OCI-LY1 (cell line): ENCODE measurements around the gene TRPV4.

Source experiments
- H2AFZ ChIP-seq: fragments of 200-600 bp; sonication (generic), shearing (Covaris generic); 2 replicates; pipeline ENCODE4 v1.6.0; 2014; ENCODE audit warnings: antibody characterized with exemption, mild to moderate bottlenecking, low read length
- H3F3A ChIP-seq: fragments of 200-600 bp; sonication (generic), shearing (Covaris generic); 2 replicates; pipeline ENCODE4 v1.6.0; 2014; ENCODE audit warnings: mild to moderate bottlenecking, antibody characterized with exemption, low read length, moderate library complexity; ENCODE audit not compliant: insufficient read depth
- H3K27ac ChIP-seq: fragments of 200-600 bp; sonication (generic); 2 replicates; pipeline ENCODE4 v1.5.1; 2014; ENCODE audit warnings: low read length, mixed run types, mild to moderate bottlenecking, low read depth; ENCODE audit not compliant: poor library complexity, severe bottlenecking
- H3K27me3 ChIP-seq: fragments of 200-600 bp; sonication (generic); 2 replicates; pipeline ENCODE4 v1.6.0; 2014; ENCODE audit warnings: antibody characterized with exemption, mild to moderate bottlenecking, low read length, moderate library complexity; ENCODE audit not compliant: insufficient read depth
- H3K36me3 ChIP-seq: fragments of 200-600 bp; sonication (generic); 2 replicates; pipeline ENCODE4 v1.6.1; 2014; ENCODE audit warnings: mild to moderate bottlenecking, antibody characterized with exemption, low read length, moderate library complexity, mixed read lengths; ENCODE audit not compliant: insufficient read depth
- H3K4me1 ChIP-seq: fragments of 200-600 bp; sonication (generic); 2 replicates; pipeline ENCODE4 v1.5.1; 2014; ENCODE audit warnings: mild to moderate bottlenecking, low read length, moderate library complexity; ENCODE audit not compliant: insufficient read depth, severe bottlenecking
- H3K4me2 ChIP-seq: fragments of 200-600 bp; sonication (generic), shearing (Covaris generic); 2 replicates; pipeline ENCODE4 v1.6.1; 2014; ENCODE audit warnings: low read length
- H3K4me3 ChIP-seq: fragments of 200-600 bp; sonication (generic); 2 replicates; pipeline ENCODE4 v1.5.1; 2014; ENCODE audit warnings: low read length, low read depth, mild to moderate bottlenecking, mixed read lengths; ENCODE audit not compliant: poor library complexity, severe bottlenecking
- H3K79me2 ChIP-seq: fragments of 200-600 bp; shearing (Covaris generic); 2 replicates; pipeline ENCODE4 v1.6.1; 2016; ENCODE audit warnings: mixed run types, low read length, mixed read lengths; ENCODE audit not compliant: insufficient read depth
- H3K9ac ChIP-seq: fragments of 200-600 bp; sonication (generic), shearing (Covaris generic); 2 replicates; pipeline ENCODE4 v1.6.1; 2014; ENCODE audit warnings: mild to moderate bottlenecking, low read length, mixed read lengths
- H3K9me2 ChIP-seq: fragments of 200-600 bp; sonication (generic), shearing (Covaris generic); 2 replicates; pipeline ENCODE4 v1.6.1; 2014; ENCODE audit warnings: low read depth, mild to moderate bottlenecking, low read length, mixed read lengths
- H3K9me3 ChIP-seq: fragments of 200-600 bp; shearing (Covaris generic); 2 replicates; pipeline ENCODE4 v1.6.1; 2014; ENCODE audit warnings: low read length, mixed read lengths
- H4K20me1 ChIP-seq: fragments of 200-600 bp; sonication (generic), shearing (Covaris generic); 2 replicates; pipeline ENCODE4 v1.6.0; 2016; ENCODE audit warnings: mild to moderate bottlenecking, low read length; ENCODE audit not compliant: insufficient read depth
- CTCF ChIP-seq: fragments of 200-600 bp; sonication (generic), shearing (Covaris generic); IDR thresholded peaks from 2 replicates; pipeline ENCODE4 v1.5.1; 2017; ENCODE audit warnings: mild to moderate bottlenecking, antibody characterized with exemption, low read length, moderate library complexity, mixed read lengths
- EZH2 ChIP-seq: fragments of 200-600 bp; sonication (generic), shearing (Covaris generic); IDR thresholded peaks from 2 replicates; pipeline ENCODE4 v1.8.0; 2017; ENCODE audit warnings: borderline replicate concordance, mixed run types, mild to moderate bottlenecking, antibody characterized with exemption, low read length, moderate library complexity, mixed read lengths

TRPV4 gene

GRCh38 chr12:109870648-109871047 lies 37.5 kb upstream of the TRPV4 start:
- H3K4me3 ChIP-seq = no peak overlapping the region
- H3K27ac ChIP-seq = no peak overlapping the region
- H3K9me2 ChIP-seq = no peaks in the 10 kb centered on the region
- no peaks in the 10 kb centered on the region for H4K20me1 ChIP-seq
- no peaks in the 10 kb centered on the region for H3K4me1 ChIP-seq
- H3K27me3 ChIP-seq = no peaks in the 10 kb centered on the region
- H3K9ac ChIP-seq = no peak overlapping the region
- no peaks in the 10 kb centered on the region for H3K36me3 ChIP-seq
- H3K4me2 ChIP-seq = no peak overlapping the region
- H3K79me2 ChIP-seq = no peaks in the 10 kb centered on the region
- no peaks in the 10 kb centered on the region for H3F3A ChIP-seq
- TF ChIP-seq CTCF (no peak), EZH2 (no peak)
- H2AFZ ChIP-seq = no peak overlapping the region
- H3K9me3 ChIP-seq = no peaks in the 10 kb centered on the region

GRCh38 chr12:109868182-109869051 lies 35.2 kb upstream of the TRPV4 start:
- Histone ChIP-seq H4K20me1 (no peaks in the 10 kb centered on the region), H3K4me1 (peaks cover 5% of the 10 kb centered on the region), H3K9me2 (no peaks in the 10 kb centered on the region), H3F3A (no peaks in the 10 kb centered on the region), H3K27ac (no peak overlapping the region), H3K4me3 (no peak overlapping the region), H3K27me3 (no peaks in the 10 kb centered on the region), H3K79me2 (no peaks in the 10 kb centered on the region), H3K4me2 (no peak overlapping the region), H3K36me3 (no peaks in the 10 kb centered on the region), H3K9me3 (no peaks in the 10 kb centered on the region), H3K9ac (no peak overlapping the region), H2AFZ (no peak overlapping the region)
- no peak for TF ChIP-seq CTCF
- TF ChIP-seq EZH2 = no peak

- Histone ChIP-seq H3F3A (no peaks in the 10 kb centered on the region), H3K4me3 (no peak overlapping the region), H4K20me1 (no peaks in the 10 kb centered on the region)
Measured at GRCh38 chr12:109864916-109865315, 31.7 kb upstream of the TRPV4 start.

More at GRCh38 chr12:109864916-109865315, 31.7 kb upstream of the TRPV4 start:
- H3K9me3 ChIP-seq = no peaks in the 10 kb centered on the region
- H3K9me2 ChIP-seq = no peaks in the 10 kb centered on the region
- H3K4me2 ChIP-seq = no peak overlapping the region
- TF ChIP-seq CTCF (no peak), EZH2 (no peak)
- H3K9ac ChIP-seq = no peak overlapping the region
- peaks cover 5% of the 10 kb centered on the region for H3K4me1 ChIP-seq
- H3K27ac ChIP-seq = no peak overlapping the region
- no peak overlapping the region for H2AFZ ChIP-seq
- no peaks in the 10 kb centered on the region for H3K79me2 ChIP-seq
- H3K36me3 ChIP-seq = no peaks in the 10 kb centered on the region
- no peaks in the 10 kb centered on the region for H3K27me3 ChIP-seq
